ENCODE data around the gene ERF. TPM values are rescaled to one million over a fixed set of nuclear protein-coding genes. Genes with fewer than 3 reads are reported as not detected.

ERF gene
- total RNA-seq, 1 donor from 2014 or later, result 90.7 TPM

- intact Hi-C loops (cut with DNase I), result no loop called here
- DNase-seq (ENCODE audit: low spot score) (peak; percentile 60), ATAC-seq (no peak)
These were observed 23.7 kb upstream of the ERF start for GRCh38 chr19:42278452-42279154.

DNA sequence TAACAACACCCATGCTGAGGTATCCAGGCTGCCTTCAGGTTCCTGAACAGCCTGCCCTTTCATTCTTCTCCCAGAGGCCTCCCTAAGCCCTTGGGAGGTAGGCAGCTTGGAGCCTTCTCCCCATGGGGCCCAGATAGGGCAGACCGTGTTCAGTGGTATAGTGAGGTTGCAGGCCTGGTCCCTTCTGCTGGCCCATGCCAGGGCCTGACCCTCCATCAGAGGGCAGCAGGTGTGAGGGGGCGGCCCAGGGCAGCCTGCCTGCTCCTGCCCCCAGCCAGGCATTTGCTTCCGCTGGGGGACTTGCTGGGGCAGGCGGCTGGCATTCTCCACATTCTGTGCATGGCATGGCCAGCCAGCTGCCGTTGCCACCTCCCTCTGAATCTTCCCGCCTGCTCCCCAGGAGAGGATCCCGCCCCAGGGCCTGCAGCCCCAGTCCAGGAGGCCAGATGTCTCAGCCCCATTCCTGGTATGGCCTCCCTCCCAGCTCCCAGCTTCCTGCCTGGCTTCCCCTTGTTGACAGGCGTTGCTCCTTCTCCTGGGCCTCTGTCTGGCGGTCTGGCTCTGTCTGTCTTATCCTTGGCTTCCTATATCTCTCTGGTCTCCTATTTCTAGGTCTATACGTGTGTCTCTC lies 23.0 kb upstream of the ERF start:
- ATAC-seq, result no peak
- intact Hi-C loops (cut with DNase I), result no loop called here
- peak; percentile 63 for DNase-seq (ENCODE audit: low spot score)

DNA sequence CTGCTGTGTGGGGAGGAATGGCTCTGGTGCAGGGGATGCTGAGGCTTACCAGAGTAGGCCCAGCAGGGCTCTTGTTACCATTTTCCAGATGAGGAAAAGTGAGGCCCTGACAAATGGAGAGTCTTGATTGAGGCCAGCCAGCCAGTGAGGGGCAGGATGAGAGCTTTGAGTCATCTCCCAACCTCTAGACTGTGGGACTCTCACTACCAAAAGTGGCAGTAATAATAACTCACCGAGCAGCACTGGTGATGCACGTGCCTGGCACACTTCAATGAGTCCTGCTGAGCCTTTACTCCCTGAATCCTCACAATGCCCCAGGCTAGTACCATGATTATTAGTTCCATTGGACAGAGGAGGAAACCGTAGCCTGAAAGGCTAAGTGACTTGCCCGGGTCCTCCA lies 21.9 kb upstream of the ERF start:
- intact Hi-C loops (cut with DNase I), result no loop called here
- DNase-seq (ENCODE audit: low spot score) (no peak), ATAC-seq (no peak)

GRCh38 chr19:42276284-42276683 lies 21.4 kb upstream of the ERF start:
- DNase-seq (ENCODE audit: low spot score) (no peak), ATAC-seq (no peak)
- intact Hi-C loops (cut with DNase I), result no loop called here

- ATAC-seq (no peak), DNase-seq (ENCODE audit: low spot score) (no peak)
- intact Hi-C loops (cut with DNase I), result no loop called here
These were observed 20.6 kb upstream of the ERF start for GRCh38 chr19:42275517-42275916.

- DNase-seq (ENCODE audit: low spot score), result no peak
- intact Hi-C loops (cut with DNase I), result no loop called here
These were observed 20.2 kb upstream of the ERF start for GRCh38 chr19:42275103-42275502.

DNA sequence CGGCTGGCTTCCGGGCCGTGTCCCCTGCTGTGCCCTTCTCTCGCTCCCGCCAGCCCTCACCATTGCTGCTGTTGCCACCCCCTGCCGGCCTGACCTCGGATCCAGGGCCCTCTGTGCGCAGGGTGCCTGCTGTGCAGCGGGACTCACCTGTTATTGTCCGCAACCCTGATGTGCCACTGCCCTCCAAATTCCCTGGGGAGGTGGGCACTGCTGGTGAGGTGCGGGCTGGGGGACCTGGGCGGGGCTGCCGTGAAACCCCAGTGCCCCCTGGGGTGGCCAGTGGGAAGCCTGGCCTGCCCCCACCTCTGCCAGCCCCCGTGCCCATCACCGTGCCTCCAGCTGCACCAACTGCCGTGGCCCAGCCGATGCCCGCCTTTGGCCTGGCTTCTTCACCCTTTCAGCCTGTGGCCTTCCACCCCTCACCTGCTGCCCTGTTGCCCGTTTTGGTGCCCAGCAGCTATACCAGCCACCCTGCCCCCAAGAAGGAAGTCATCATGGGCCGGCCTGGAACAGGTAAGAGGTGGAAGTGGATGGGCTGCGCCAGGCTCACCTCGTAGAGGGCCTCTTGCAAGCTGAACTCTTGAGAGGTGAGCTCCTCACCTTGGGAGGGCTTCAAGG lies 19.2 kb upstream of the ERF start:
- ATAC-seq (no peak), DNase-seq (ENCODE audit: low spot score) (peak; percentile 60)
- intact Hi-C loops (cut with DNase I), result no loop called here

More at GRCh38 chr19:42275103-42275502, 20.2 kb upstream of the ERF start:
- ATAC-seq, result no peak

- ATAC-seq (no peak), DNase-seq (ENCODE audit: low spot score) (peak; percentile 58)
- intact Hi-C loops (cut with DNase I), result no loop called here
These were observed 18.6 kb upstream of the ERF start for GRCh38 chr19:42273407-42274064.

- ATAC-seq, result no peak
- DNase-seq (ENCODE audit: low spot score), result no peak
- intact Hi-C loops (cut with DNase I), result no loop called here
These were observed 18.1 kb upstream of the ERF start for GRCh38 chr19:42272989-42273406.

DNA sequence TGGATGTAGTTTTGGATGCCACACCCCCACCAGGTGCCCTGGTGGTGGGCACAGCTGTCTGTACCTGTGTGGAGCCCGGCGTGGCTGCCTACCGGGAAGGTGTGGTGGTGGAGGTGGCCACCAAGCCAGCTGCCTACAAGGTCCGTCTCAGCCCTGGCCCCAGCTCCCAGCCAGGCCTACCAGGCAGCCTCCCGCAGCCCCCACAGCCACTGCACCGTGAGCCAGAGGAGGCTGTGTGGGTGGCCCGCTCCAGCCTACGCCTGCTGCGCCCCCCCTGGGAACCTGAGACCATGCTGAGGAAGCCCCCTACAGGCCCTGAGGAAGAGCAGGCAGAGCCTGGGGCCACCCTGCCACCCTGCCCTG lies 17.6 kb upstream of the ERF start:
- intact Hi-C loops (cut with DNase I), result no loop called here
- ATAC-seq, result no peak
- DNase-seq (ENCODE audit: low spot score), result peak; percentile 57

DNA sequence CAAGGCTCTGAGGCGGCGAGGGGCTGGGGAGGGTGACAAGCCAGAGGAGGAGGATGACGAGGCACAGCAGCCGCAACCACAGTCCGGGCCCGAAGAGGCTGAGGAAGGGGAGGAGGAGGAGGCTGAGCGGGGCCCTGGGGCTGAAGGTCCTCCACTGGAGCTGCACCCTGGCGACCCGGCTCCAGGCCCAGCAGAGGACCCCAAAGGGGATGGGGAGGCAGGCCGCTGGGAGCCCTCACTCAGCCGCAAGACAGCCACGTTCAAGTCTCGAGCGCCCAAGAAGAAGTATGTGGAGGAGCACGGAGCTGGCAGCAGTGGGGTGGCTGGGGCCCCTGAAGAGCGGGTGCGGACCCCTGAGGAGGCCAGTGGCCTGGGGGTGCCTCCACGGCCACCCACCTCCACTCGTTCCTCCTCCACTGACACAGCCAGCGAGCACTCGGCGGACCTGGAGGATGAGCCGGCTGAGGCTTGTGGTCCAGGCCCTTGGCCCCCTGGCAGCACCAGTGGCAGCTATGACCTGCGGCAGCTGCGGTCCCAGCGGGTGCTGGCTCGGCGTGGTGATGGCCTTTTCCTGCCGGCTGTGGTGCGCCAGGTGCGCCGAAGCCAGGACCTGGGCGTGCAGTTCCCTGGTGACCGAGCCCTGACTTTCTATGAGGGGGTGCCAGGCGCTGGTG lies 17.1 kb upstream of the ERF start:
- DNase-seq (ENCODE audit: low spot score) (peak; percentile 63), ATAC-seq (no peak)
- intact Hi-C loops (cut with DNase I), result no loop called here

- ATAC-seq (no peak), DNase-seq (ENCODE audit: low spot score) (no peak)
- intact Hi-C loops (cut with DNase I), result no loop called here
These were observed 16.1 kb upstream of the ERF start for GRCh38 chr19:42271045-42271419.

GRCh38 chr19:42270346-42271044 lies 15.6 kb upstream of the ERF start:
- peak; percentile 78 for DNase-seq (ENCODE audit: low spot score)
- no peak for ATAC-seq
- intact Hi-C loops (cut with DNase I), result no loop called here

DNA sequence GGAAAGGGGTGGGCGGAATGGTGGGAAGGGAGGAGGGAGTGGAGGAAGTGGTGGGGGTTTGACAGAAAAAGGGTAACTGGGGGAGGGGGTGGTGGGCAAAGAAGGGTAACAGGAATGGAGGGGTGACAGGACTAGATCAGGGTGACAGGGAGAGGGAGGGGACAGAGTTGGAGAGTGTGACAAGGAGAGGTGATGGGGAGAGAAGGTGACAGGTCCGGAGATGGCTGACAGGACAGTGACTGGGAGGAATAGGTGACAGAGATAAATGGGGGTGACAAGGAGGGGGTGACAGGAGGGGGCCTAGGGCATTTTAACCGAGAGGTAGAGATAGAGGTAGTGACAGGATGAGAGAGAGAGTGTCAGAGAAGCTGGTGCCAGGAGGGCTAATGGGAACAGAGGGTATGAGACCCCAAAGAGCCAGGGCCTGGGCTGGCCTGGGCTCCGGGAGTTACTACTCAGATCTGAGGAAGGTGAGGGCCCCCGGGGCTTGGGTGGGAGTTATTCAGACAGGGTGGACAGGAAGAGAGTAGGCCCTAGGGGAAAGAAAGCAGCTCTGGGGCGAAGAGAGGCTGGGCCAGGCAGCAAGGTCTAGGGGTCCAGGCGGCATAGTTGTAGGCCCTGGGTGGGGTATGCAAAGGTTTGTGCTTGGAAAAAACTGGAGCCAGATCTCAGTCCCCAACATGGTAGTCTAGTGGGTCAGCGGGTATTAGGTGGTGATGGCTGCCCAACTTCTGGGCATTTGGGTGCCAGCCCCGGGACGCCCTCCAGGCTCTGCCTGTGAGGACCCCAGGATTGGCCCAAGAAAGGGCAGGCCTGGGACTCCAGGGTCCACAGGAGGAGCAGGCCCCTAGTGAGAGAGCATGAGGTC lies 14.8 kb upstream of the ERF start:
- ATAC-seq, result no peak
- DNase-seq (ENCODE audit: low spot score), result peak; percentile 71
- intact Hi-C loops (cut with DNase I), result no loop called here

GRCh38 chr19:42268704-42269477 lies 14.0 kb upstream of the ERF start, which contains the start of gene CIC:
TSS of gene CIC (plus strand) at chr19:42269252. CDS start at chr19:42271784, 2,532 bp downstream.
- DNase-seq (ENCODE audit: low spot score) (peak; percentile 100), ATAC-seq (peak; percentile 92)
- intact Hi-C loops (cut with DNase I), result no loop called here

DNA sequence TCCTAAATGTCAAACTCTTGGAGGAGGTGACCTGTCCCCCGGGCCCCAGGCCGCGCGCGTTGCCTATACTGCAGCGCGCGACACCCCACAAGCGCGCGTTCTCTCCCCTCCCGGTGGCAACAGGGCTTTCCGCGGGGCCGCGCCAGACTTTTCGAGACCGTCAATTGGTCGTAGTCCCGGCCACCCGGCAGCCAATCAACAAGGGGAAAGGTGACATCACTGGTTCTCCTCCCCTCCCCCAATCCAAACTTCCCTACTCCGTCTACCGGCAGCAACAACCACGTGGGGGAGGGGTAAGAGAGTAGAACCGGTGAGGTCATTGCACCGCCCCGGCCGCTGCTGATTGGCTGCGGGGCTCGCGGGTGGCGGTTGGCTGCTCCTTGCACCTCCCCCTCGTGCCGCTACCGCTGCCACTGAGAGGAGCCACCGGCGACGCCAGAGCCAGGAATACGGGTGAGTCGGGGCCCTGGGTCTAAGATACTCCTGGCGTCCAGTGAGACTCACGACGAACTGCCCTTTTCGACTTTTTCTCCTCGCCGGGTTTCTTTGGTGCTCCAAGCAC lies 13.3 kb upstream of the ERF start:
- DNase-seq (ENCODE audit: low spot score) (peak; percentile 99), ATAC-seq (peak; percentile 92)
- intact Hi-C loops (cut with DNase I), result no loop called here

DNA sequence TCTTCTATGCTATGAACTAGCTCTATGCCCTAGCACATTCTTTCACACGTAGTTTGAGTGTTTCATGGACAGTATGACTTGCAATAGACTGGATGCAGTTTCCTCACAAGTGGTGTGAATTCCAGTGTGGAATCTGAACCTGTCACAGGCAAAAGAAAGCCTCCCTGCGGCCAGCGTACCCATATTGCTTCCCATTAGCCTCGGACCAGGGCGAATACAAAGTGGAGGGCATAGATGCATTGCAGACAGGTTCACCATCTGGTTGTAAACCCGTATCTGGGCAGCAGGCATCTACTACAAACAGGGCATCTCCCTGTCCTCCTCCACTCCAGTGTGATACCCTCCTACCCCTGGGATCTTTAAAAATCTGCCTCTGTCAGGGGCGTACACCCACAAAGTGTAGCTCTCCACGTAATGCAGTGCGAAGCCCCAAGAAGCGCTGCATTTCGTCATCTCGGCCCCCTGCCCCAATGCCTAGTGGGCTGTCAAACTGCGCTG lies 12.8 kb upstream of the ERF start:
- no peak for DNase-seq (ENCODE audit: low spot score)
- intact Hi-C loops (cut with DNase I), result no loop called here
- no peak for ATAC-seq
